22Rv1 (cell line): ENCODE results near the gene TLX2.

ENCODE experiments used
- ZFX ChIP-seq: fragments of 450-650 bp; IDR thresholded peaks from 2 replicates; pipeline ENCODE4 v1.6.1; 2017; ENCODE audit warnings: antibody characterized with exemption, borderline replicate concordance
- TF ChIP-seq, protein P1 (sequence below): fragments of 450-650 bp; IDR thresholded peaks from 2 replicates; pipeline ENCODE4 v1.5.1; 2017; ENCODE audit warnings: mild to moderate bottlenecking

DNA sequence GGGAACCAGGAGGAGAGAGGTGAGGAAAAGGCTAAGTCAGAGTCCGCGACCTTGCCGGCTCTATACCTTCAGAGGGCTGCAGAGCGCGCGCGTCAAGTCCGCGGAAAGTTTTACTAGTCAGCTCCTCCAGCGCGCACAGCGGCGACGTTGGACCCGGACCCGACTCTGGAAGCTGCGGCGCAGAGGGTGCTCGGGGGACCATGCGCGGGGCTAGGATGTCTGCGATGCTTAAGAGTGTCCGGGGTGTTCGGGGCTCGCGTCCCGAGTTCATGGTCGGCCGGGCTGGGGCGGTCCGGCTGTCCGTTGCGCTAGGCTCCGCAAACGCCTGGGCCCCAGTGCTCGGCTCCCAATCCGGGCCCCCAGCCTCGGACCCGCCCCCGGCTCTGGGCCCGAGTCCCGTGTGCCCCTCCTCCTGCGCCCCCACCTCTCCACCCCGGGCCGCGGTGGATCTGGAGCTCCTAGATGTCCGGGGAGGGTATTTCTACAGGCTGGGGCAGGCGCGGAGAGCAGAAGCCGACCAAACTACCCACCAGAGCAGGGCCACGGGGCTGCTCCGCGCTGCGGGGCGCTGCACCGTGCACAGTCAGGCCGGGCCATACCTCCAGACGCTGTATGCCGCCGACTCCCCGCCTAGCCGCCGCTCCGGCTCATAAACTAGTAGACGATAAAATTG is 14.8 kb upstream of the TLX2 start, which contains the start of gene LBX2:
- TF ChIP-seq ZFX, result no peak
- TF ChIP-seq, protein P1, sequence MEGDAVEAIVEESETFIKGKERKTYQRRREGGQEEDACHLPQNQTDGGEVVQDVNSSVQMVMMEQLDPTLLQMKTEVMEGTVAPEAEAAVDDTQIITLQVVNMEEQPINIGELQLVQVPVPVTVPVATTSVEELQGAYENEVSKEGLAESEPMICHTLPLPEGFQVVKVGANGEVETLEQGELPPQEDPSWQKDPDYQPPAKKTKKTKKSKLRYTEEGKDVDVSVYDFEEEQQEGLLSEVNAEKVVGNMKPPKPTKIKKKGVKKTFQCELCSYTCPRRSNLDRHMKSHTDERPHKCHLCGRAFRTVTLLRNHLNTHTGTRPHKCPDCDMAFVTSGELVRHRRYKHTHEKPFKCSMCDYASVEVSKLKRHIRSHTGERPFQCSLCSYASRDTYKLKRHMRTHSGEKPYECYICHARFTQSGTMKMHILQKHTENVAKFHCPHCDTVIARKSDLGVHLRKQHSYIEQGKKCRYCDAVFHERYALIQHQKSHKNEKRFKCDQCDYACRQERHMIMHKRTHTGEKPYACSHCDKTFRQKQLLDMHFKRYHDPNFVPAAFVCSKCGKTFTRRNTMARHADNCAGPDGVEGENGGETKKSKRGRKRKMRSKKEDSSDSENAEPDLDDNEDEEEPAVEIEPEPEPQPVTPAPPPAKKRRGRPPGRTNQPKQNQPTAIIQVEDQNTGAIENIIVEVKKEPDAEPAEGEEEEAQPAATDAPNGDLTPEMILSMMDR, result no peak
